Nephron (organoid): ENCODE measurements around the gene LHX3.

ENCODE experiments used
- H3K27ac Mint-ChIP-seq, 3 experiments: 2 replicates each; pipeline ENCODE4 v1.8.0; 2020; ENCODE audit warnings: mixed read lengths in 3 of 3, mild to moderate bottlenecking in 2 of 3, moderate library complexity in 1 of 3
- H3K27me3 Mint-ChIP-seq: 2 replicates; pipeline ENCODE4 v1.8.0; 2021; ENCODE audit warnings: low read depth, mild to moderate bottlenecking, moderate library complexity, mixed read lengths
- H3K36me3 Mint-ChIP-seq: 2 replicates; pipeline ENCODE4 v1.8.0; 2020; ENCODE audit warnings: low read depth, mixed read lengths
- H3K4me1 Mint-ChIP-seq: 2 replicates; pipeline ENCODE4 v1.8.0; 2020; ENCODE audit warnings: mixed read lengths
- H3K4me3 Mint-ChIP-seq, 3 experiments: 2 replicates each; pipeline ENCODE4 v1.8.0; 2020; ENCODE audit warnings: mild to moderate bottlenecking in 3 of 3, mixed read lengths in 3 of 3, moderate library complexity in 2 of 3
- H3K9me3 Mint-ChIP-seq: 2 replicates; pipeline ENCODE4 v1.8.0; 2020; ENCODE audit warnings: mixed read lengths
- TF ChIP-seq, protein P1 (sequence below), 3 experiments: fragments of 200-600 bp; sonication (generic); IDR thresholded peaks; one replicate each; pipeline ENCODE4 v1.5.0; 2021; ENCODE audit warnings: antibody characterized with exemption in 3 of 3; ENCODE audit not compliant: unreplicated experiment in 3 of 3

LHX3 gene

GRCh38 chr9:136177224-136177623 lies 27.7 kb downstream of the LHX3 start:
- TF ChIP-seq, protein P1, sequence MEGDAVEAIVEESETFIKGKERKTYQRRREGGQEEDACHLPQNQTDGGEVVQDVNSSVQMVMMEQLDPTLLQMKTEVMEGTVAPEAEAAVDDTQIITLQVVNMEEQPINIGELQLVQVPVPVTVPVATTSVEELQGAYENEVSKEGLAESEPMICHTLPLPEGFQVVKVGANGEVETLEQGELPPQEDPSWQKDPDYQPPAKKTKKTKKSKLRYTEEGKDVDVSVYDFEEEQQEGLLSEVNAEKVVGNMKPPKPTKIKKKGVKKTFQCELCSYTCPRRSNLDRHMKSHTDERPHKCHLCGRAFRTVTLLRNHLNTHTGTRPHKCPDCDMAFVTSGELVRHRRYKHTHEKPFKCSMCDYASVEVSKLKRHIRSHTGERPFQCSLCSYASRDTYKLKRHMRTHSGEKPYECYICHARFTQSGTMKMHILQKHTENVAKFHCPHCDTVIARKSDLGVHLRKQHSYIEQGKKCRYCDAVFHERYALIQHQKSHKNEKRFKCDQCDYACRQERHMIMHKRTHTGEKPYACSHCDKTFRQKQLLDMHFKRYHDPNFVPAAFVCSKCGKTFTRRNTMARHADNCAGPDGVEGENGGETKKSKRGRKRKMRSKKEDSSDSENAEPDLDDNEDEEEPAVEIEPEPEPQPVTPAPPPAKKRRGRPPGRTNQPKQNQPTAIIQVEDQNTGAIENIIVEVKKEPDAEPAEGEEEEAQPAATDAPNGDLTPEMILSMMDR (IDR thresholded peaks at IDR 0.05; ENCODE audit: unreplicated experiment in 3 of 3): no peak
- Mint-ChIP-seq H3K27me3 (peaks cover 42% of the 10 kb centered on the region), H3K36me3 (no peaks in the 10 kb centered on the region), H3K27ac (no peak overlapping the region), H3K4me1 (peaks cover 25% of the 10 kb centered on the region), H3K4me3 (no peak overlapping the region), H3K9me3 (no peaks in the 10 kb centered on the region)

DNA sequence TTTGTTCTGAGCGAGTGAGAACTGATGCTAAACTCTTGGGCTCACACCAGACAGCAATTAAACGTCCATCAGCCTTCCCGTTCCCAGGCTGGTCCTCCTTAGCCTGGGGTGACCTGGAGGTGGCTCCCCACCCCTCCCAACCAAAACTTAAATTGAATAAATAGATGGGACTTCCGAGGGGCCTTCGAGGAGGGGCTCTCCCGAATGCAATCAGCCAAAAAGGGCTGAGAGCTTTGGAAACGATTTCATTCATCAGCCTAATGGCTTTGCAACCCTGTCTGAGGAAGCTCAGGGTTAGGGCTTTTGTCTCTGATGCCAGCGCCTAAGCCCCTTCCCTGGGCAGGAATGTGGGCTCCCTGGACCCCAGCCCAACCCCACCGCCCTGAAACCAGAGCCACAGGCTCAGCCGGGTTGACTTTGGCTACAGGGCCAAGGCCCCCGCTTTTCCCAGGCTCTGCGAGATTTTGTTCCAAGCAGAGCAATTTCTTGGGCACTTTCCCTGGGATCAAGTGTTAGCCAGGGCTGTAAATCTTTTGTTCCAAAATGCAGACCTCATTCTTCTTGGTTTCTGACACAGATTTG lies 29.2 kb downstream of the LHX3 start:
- no peaks in the 10 kb centered on the region for H3K36me3 Mint-ChIP-seq
- peaks cover 39% of the 10 kb centered on the region for H3K4me1 Mint-ChIP-seq
- H3K9me3 Mint-ChIP-seq: no peaks in the 10 kb centered on the region
- H3K4me3 Mint-ChIP-seq: peak overlapping the region in 2 of 3 experiments; percentile 21 to 28
- peaks cover 40% of the 10 kb centered on the region for H3K27me3 Mint-ChIP-seq
- TF ChIP-seq, protein P1 (IDR thresholded peaks at IDR 0.05; ENCODE audit: unreplicated experiment in 3 of 3): no peak
- peak overlapping the region; percentile 71 to 95 (median 85) for H3K27ac Mint-ChIP-seq

DNA sequence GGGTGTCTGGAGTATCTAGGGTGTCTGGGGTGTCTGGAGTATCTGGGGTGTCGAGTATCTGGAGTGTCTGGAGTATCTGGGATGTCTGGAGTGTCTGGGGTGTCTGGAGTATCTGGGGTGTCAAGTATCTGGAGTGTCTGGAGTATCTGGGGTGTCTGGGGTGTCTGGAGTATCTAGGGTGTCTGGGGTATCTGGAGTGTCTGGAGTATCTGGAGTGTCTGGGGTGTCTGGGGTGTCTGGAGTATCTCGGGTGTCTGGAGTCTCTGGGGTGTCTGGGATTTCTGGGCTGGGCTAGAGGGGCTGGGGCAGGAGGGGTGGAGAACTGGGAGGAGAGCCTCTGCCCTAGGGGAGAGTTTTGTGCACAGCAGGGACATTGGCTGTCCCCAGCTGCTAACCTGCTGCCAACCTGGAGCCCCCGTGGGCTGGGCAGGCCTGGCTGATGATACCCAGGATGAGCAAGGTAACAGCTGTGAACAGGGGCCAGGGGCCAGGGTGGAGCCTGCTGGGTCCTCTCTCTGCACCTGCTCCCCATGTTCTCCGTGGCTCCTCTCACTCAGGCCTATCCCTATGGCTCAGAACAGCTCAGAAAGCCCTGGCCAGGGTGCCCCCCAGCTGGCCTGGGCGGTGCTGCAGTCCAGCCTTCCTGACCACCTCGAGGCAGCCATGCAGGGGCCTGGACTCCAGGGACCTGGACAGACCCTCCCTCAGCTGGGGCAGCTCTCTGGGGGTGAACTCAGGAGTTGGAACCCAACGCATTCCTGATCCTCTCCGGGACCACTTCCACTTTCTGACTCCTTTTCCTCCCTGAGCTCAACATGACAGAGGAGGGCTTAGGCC lies 29.9 kb downstream of the LHX3 start:
- Mint-ChIP-seq H3K27me3 (peaks cover 40% of the 10 kb centered on the region), H3K9me3 (no peaks in the 10 kb centered on the region), H3K27ac (peak overlapping the region; percentile 71 to 95 (median 85)), H3K4me1 (peaks cover 39% of the 10 kb centered on the region), H3K36me3 (no peaks in the 10 kb centered on the region), H3K4me3 (peak overlapping the region in 2 of 3 experiments; percentile 21 to 28)
- TF ChIP-seq, protein P1 (IDR thresholded peaks at IDR 0.05; ENCODE audit: unreplicated experiment in 3 of 3): no peak

DNA sequence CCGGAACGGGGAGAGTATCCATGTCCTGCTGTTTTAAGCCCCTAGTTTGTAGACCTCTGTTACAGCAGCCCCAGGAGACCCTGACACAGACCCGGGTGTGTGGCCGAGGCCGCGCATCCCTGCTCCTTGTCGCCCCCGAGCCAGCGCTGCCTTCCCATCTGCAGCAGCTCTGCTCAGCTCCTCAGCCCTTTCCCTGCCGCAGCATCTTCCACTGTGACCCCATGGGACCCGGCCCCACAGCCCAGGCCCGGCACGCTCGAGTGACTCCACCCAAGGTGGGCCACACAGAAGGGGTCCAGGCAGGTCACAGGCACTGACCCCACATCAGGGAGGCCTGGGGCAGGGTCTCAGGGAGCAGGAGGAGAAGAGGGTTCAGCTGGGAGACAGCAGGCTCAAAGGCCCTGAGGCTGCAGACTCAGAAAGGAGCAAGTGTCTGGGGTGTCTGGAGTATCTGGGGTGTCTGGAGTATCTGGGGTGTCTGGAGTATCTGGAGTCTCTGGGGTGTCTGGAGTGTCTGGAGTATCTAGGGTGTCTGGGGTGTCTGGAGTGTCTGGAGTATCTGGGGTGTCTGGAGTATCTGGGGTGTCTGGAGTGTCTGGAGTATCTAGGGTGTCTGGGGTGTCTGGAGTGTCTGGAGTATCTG lies 31.2 kb downstream of the LHX3 start:
- peaks cover 33% of the 10 kb centered on the region for H3K27me3 Mint-ChIP-seq
- H3K9me3 Mint-ChIP-seq: no peaks in the 10 kb centered on the region
- H3K36me3 Mint-ChIP-seq: no peaks in the 10 kb centered on the region
- peaks cover 44% of the 10 kb centered on the region for H3K4me1 Mint-ChIP-seq
- H3K4me3 Mint-ChIP-seq: no peak overlapping the region
- TF ChIP-seq, protein P1 (IDR thresholded peaks at IDR 0.05; ENCODE audit: unreplicated experiment in 3 of 3): no peak
- peak overlapping the region in 1 of 3 experiments; percentile 34 for H3K27ac Mint-ChIP-seq

DNA sequence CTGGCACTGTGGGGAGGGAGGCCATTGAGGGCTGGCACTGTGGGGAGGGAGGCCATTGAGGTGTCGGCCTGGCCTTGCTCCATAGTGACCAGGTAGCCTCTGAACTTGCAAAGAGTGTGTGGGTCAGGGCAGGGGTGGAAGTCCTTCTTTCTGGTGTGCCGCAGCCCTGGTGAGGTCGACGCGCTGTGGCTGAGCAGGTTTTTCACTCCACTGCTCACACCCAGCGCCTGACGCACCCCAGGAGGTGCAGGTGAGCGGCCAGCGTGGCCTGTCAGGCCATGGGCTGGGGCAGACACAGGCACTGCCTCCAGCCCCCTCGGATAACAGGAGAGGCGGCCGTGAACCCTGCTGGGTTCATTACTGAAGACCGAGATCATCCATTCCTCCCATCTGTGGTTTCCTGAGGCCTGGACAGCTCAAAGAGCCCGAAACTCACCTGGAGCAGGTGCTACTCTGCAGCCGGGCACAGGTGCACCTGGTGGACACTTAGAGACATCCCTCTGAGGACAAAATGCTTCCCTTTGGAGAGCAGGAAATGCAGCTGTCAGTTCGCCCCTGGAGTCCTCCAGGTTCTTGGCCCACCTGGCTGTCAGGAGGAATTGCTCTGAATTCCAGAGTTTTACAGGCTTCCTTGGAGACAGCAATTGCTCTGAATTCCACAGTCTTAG lies 32.4 kb downstream of the LHX3 start:
- Mint-ChIP-seq H3K9me3 (peaks cover 5% of the 10 kb centered on the region), H3K4me3 (no peak overlapping the region), H3K4me1 (peaks cover 44% of the 10 kb centered on the region), H3K27me3 (peaks cover 27% of the 10 kb centered on the region), H3K27ac (peak overlapping the region in 2 of 3 experiments; percentile 46 to 82), H3K36me3 (peaks cover 5% of the 10 kb centered on the region)
- TF ChIP-seq, protein P1 (IDR thresholded peaks at IDR 0.05; ENCODE audit: unreplicated experiment in 3 of 3): no peak
